SH-SY5Y (cell line): ENCODE measurements around the gene MBNL1.

ENCODE experiments used
- GATA2 ChIP-seq: IDR thresholded peaks from 2 replicates; pipeline ENCODE4 v1.6.1; 2011; ENCODE audit warnings: mild to moderate bottlenecking, low read depth, low read length
- GATA3 ChIP-seq: IDR thresholded peaks from 2 replicates; pipeline ENCODE4 v1.6.1; 2011; ENCODE audit warnings: low read depth, mild to moderate bottlenecking, low read length, moderate library complexity

DNA sequence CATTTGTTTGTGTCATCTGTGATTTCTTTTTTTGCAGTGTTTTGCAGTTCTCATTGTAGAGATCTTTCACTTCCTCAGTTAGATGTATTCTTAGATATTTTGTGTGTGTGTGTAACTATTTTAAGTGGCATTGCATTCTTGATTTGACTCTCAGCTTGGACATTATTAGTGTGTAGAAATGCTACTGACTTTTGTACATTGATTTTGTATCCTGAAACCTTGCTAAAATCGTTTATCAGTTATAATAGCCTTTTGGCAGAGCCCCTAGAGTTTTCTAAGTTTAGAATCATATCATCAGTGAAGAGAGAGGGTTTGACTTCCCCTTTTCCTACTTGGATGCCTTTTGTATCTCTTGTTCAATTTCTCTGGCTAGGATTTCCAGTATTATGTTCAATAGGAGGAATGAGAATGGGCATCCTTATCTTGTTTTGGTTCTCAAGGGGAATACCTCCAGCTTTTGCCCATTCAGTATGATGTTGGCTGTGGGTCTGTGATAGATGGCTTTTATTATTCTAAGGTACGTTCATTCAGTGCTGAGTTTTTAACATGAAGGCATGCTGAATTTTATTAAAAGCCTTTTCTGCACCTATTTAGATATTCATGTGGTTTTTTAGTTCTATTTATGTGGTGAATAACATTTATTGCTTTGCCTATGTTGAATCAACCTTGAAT is 211.7 kb downstream of the MBNL1 start:
- no peak for TF ChIP-seq GATA2
- TF ChIP-seq GATA3, result no peak
